DOHH2 (cell line): Measurements from ENCODE around the gene LARGE1.

Source experiments
- EZH2phosphoT487 ChIP-seq: fragments of 200-600 bp; sonication (generic); IDR thresholded peaks from 2 replicates; pipeline ENCODE4 v1.6.1; 2017; ENCODE audit warnings: borderline replicate concordance, mild to moderate bottlenecking, antibody characterized with exemption, low read length, moderate library complexity, mixed read lengths
- TF ChIP-seq, protein P1 (sequence below): fragments of 200-600 bp; sonication (generic); IDR thresholded peaks from one replicate; pipeline ENCODE4 v1.5.1; 2014; ENCODE audit warnings: antibody characterized with exemption, mild to moderate bottlenecking, low read depth, low read length; ENCODE audit not compliant: poor library complexity, severe bottlenecking

DNA sequence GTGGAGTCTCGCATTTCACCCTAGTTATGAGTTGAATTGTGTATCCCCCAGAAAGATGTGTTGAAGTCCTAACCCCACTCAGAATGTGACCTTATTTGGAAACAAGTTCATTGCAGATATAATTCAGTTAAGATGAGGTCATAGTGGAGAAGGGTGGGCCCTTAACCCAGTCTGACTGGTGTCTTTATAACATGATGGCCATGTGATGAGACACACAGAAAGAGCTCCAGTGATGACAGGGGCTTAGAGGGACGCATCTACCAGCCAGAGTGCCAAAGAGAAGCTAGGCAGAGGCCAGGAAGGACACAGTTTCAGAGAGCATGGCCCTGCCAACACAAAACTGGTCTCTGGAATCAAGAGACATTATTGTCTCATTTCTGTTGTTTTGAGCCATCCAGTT, 50.3 kb downstream of the LARGE1 start:
- TF ChIP-seq, protein P1, sequence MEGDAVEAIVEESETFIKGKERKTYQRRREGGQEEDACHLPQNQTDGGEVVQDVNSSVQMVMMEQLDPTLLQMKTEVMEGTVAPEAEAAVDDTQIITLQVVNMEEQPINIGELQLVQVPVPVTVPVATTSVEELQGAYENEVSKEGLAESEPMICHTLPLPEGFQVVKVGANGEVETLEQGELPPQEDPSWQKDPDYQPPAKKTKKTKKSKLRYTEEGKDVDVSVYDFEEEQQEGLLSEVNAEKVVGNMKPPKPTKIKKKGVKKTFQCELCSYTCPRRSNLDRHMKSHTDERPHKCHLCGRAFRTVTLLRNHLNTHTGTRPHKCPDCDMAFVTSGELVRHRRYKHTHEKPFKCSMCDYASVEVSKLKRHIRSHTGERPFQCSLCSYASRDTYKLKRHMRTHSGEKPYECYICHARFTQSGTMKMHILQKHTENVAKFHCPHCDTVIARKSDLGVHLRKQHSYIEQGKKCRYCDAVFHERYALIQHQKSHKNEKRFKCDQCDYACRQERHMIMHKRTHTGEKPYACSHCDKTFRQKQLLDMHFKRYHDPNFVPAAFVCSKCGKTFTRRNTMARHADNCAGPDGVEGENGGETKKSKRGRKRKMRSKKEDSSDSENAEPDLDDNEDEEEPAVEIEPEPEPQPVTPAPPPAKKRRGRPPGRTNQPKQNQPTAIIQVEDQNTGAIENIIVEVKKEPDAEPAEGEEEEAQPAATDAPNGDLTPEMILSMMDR, result no peak
- TF ChIP-seq EZH2phosphoT487, result no peak
